Measurements from ENCODE around the gene ARSI. TPM values are rescaled to one million over a fixed set of nuclear protein-coding genes. Genes with fewer than 3 reads are reported as not detected.

The ARSI gene
- total and polyA plus RNA-seq, 7 experiments from 2014 or later, result 1.6 TPM; not detected in 6

- Histone ChIP-seq H3K4me3 (ENCODE audit: low read length) (no peak overlapping the region), H3K4me1 (ENCODE audit: control insufficient read depth in 2 of 2, insufficient read depth in 2 of 2, low read length in 2 of 2) (no peaks in the 10 kb centered on the region), H3K27me3 (ENCODE audit: control insufficient read depth in 2 of 2, insufficient read depth in 2 of 2, low read length in 2 of 2) (no peaks in the 10 kb centered on the region), H3K9me3 (ENCODE audit: control insufficient read depth in 2 of 3, low read length in 3 of 3) (no peaks in the 10 kb centered on the region), H3K36me3 (ENCODE audit: control insufficient read depth in 2 of 3, insufficient read depth in 3 of 3, low read length in 3 of 3) (no peaks in the 10 kb centered on the region), H3K27ac (ENCODE audit: low read depth, low read length) (no peak overlapping the region)
- Mint-ChIP-seq H3K27me3 (peaks cover 0 to 14% (median 0%) of the 10 kb centered on the region in 5 donors), H3K4me1 (no peaks in the 10 kb centered on the region), H3K27ac (no peak overlapping the region), H3K9me3 (no peaks in the 10 kb centered on the region), H3K36me3 (no peaks in the 10 kb centered on the region), H3K4me3 (no peak overlapping the region)
- CTCF ChIA-PET, result no interaction called here
- DNase-seq (no peak), ATAC-seq (no peak)
- POLR2A ChIA-PET, result no interaction called here
- intact Hi-C loops (cut with micrococcal nuclease), result no loop called here
Measured at GRCh38 chr5:150281987-150282386, 20.7 kb downstream of the ARSI start.

- no peaks in the 10 kb centered on the region for H3K36me3 Mint-ChIP-seq
- Histone ChIP-seq H3K27me3 (ENCODE audit: control insufficient read depth in 2 of 2, insufficient read depth in 2 of 2, low read length in 2 of 2) (no peaks in the 10 kb centered on the region), H3K9me3 (ENCODE audit: control insufficient read depth in 2 of 3, low read length in 3 of 3) (no peaks in the 10 kb centered on the region), H3K36me3 (ENCODE audit: control insufficient read depth in 2 of 3, insufficient read depth in 3 of 3, low read length in 3 of 3) (no peaks in the 10 kb centered on the region), H3K4me1 (ENCODE audit: control insufficient read depth in 2 of 2, insufficient read depth in 2 of 2, low read length in 2 of 2) (no peaks in the 10 kb centered on the region), H3K4me3 (ENCODE audit: low read length) (no peak overlapping the region), H3K27ac (ENCODE audit: low read depth, low read length) (no peak overlapping the region)
- intact Hi-C loops (cut with micrococcal nuclease), result loop anchor here in 1 of 2 donors (10.0 kb wide), 1 partner anchor 155 kb away; no protein-coding TSS in a partner anchor
- DNase-seq (no peak), ATAC-seq (no peak)
- H3K9me3 Mint-ChIP-seq, result no peaks in the 10 kb centered on the region
- no peak overlapping the region for H3K27ac Mint-ChIP-seq
- CTCF ChIA-PET, result no interaction called here
- POLR2A ChIA-PET, result no interaction called here
- no peak overlapping the region for H3K4me3 Mint-ChIP-seq
- peaks cover 0 to 19% (median 0%) of the 10 kb centered on the region in 5 donors for H3K27me3 Mint-ChIP-seq
- H3K4me1 Mint-ChIP-seq, result no peaks in the 10 kb centered on the region
Measured at GRCh38 chr5:150279330-150280020, 23.2 kb downstream of the ARSI start.

- Histone ChIP-seq H3K4me1 (ENCODE audit: control insufficient read depth in 2 of 2, insufficient read depth in 2 of 2, low read length in 2 of 2) (no peaks in the 10 kb centered on the region), H3K36me3 (ENCODE audit: control insufficient read depth in 2 of 3, insufficient read depth in 3 of 3, low read length in 3 of 3) (no peaks in the 10 kb centered on the region), H3K27ac (ENCODE audit: low read depth, low read length) (no peak overlapping the region), H3K4me3 (ENCODE audit: low read length) (no peak overlapping the region), H3K27me3 (ENCODE audit: control insufficient read depth in 2 of 2, insufficient read depth in 2 of 2, low read length in 2 of 2) (no peaks in the 10 kb centered on the region), H3K9me3 (ENCODE audit: control insufficient read depth in 2 of 3, low read length in 3 of 3) (no peaks in the 10 kb centered on the region)
- ChIA-PET POLR2A (no interaction called here), CTCF (no interaction called here)
- intact Hi-C loops (cut with micrococcal nuclease), result loop anchor here in 1 of 2 donors (10.0 kb wide), 1 partner anchor 156 kb away; no protein-coding TSS in a partner anchor
- ATAC-seq (no peak), DNase-seq (no peak)
- no peak overlapping the region for H3K4me3 Mint-ChIP-seq
- no peaks in the 10 kb centered on the region for H3K36me3 Mint-ChIP-seq
- H3K27ac Mint-ChIP-seq, result no peak overlapping the region
- no peaks in the 10 kb centered on the region for H3K4me1 Mint-ChIP-seq
- H3K9me3 Mint-ChIP-seq, result no peaks in the 10 kb centered on the region
- H3K27me3 Mint-ChIP-seq, result peaks cover 0 to 19% (median 0%) of the 10 kb centered on the region in 5 donors
Measured at GRCh38 chr5:150278916-150279315, 23.8 kb downstream of the ARSI start.

GRCh38 chr5:150278046-150278730 lies 24.5 kb downstream of the ARSI start:
- Mint-ChIP-seq H3K27ac (no peak overlapping the region), H3K27me3 (peaks cover 0 to 23% (median 0%) of the 10 kb centered on the region in 5 donors), H3K4me1 (no peaks in the 10 kb centered on the region), H3K4me3 (no peak overlapping the region), H3K36me3 (no peaks in the 10 kb centered on the region), H3K9me3 (no peaks in the 10 kb centered on the region)
- Histone ChIP-seq H3K36me3 (ENCODE audit: control insufficient read depth in 2 of 3, insufficient read depth in 3 of 3, low read length in 3 of 3) (no peaks in the 10 kb centered on the region), H3K27me3 (ENCODE audit: control insufficient read depth in 2 of 2, insufficient read depth in 2 of 2, low read length in 2 of 2) (no peaks in the 10 kb centered on the region), H3K27ac (ENCODE audit: low read depth, low read length) (no peak overlapping the region), H3K4me3 (ENCODE audit: low read length) (no peak overlapping the region), H3K9me3 (ENCODE audit: control insufficient read depth in 2 of 3, low read length in 3 of 3) (no peaks in the 10 kb centered on the region), H3K4me1 (ENCODE audit: control insufficient read depth in 2 of 2, insufficient read depth in 2 of 2, low read length in 2 of 2) (no peaks in the 10 kb centered on the region)
- ChIA-PET CTCF (no interaction called here), POLR2A (no interaction called here)
- DNase-seq (no peak), ATAC-seq (no peak)
- intact Hi-C loops (cut with micrococcal nuclease), result loop anchor here in 1 of 2 donors (10.0 kb wide), 1 partner anchor 157 kb away; no protein-coding TSS in a partner anchor

GRCh38 chr5:150277043-150277442 lies 25.7 kb downstream of the ARSI start:
- no peaks in the 10 kb centered on the region for H3K4me1 Mint-ChIP-seq
- no peak overlapping the region for H3K27ac ChIP-seq (ENCODE audit: low read depth, low read length)
- no peaks in the 10 kb centered on the region for H3K27me3 ChIP-seq (ENCODE audit: control insufficient read depth in 2 of 2, insufficient read depth in 2 of 2, low read length in 2 of 2)
- no peaks in the 10 kb centered on the region for H3K36me3 ChIP-seq (ENCODE audit: control insufficient read depth in 2 of 3, insufficient read depth in 3 of 3, low read length in 3 of 3)
- no peaks in the 10 kb centered on the region for H3K4me1 ChIP-seq (ENCODE audit: control insufficient read depth in 2 of 2, insufficient read depth in 2 of 2, low read length in 2 of 2)
- H3K27me3 Mint-ChIP-seq, result peaks cover 0 to 25% (median 0%) of the 10 kb centered on the region in 5 donors
- DNase-seq (no peak), ATAC-seq (no peak)
- no peak overlapping the region for H3K4me3 Mint-ChIP-seq
- ChIA-PET POLR2A (no interaction called here), CTCF (interaction anchor here (0.6 kb wide), 1 partner anchor 248 kb away, joined by 3 read pairs; no protein-coding TSS in a partner anchor)
- no peaks in the 10 kb centered on the region for H3K36me3 Mint-ChIP-seq
- H3K4me3 ChIP-seq (ENCODE audit: low read length), result no peak overlapping the region
- intact Hi-C loops (cut with micrococcal nuclease), result loop anchor here in 1 of 2 donors (10.0 kb wide), 1 partner anchor 158 kb away; no protein-coding TSS in a partner anchor
- no peak overlapping the region for H3K27ac Mint-ChIP-seq
- H3K9me3 Mint-ChIP-seq, result no peaks in the 10 kb centered on the region
- H3K9me3 ChIP-seq (ENCODE audit: control insufficient read depth in 2 of 3, low read length in 3 of 3), result no peaks in the 10 kb centered on the region

- H3K27ac Mint-ChIP-seq, result no peak overlapping the region
- H3K36me3 ChIP-seq (ENCODE audit: control insufficient read depth in 2 of 3, insufficient read depth in 3 of 3, low read length in 3 of 3), result no peaks in the 10 kb centered on the region
- H3K9me3 Mint-ChIP-seq, result no peaks in the 10 kb centered on the region
- ChIA-PET CTCF (no interaction called here), POLR2A (no interaction called here)
- H3K4me1 Mint-ChIP-seq, result no peaks in the 10 kb centered on the region
- H3K27ac ChIP-seq (ENCODE audit: low read depth, low read length), result no peak overlapping the region
- no peaks in the 10 kb centered on the region for H3K27me3 ChIP-seq (ENCODE audit: control insufficient read depth in 2 of 2, insufficient read depth in 2 of 2, low read length in 2 of 2)
- peaks cover 0 to 17% (median 0%) of the 10 kb centered on the region in 5 donors for H3K27me3 Mint-ChIP-seq
- ATAC-seq (no peak), DNase-seq (no peak)
- no peaks in the 10 kb centered on the region for H3K36me3 Mint-ChIP-seq
- no peak overlapping the region for H3K4me3 ChIP-seq (ENCODE audit: low read length)
- H3K4me3 Mint-ChIP-seq, result no peak overlapping the region
- intact Hi-C loops (cut with micrococcal nuclease), result loop anchor here in 1 of 2 donors (10.0 kb wide), 1 partner anchor 160 kb away; no protein-coding TSS in a partner anchor
- no peaks in the 10 kb centered on the region for H3K4me1 ChIP-seq (ENCODE audit: control insufficient read depth in 2 of 2, insufficient read depth in 2 of 2, low read length in 2 of 2)
- no peaks in the 10 kb centered on the region for H3K9me3 ChIP-seq (ENCODE audit: control insufficient read depth in 2 of 3, low read length in 3 of 3)
Measured at GRCh38 chr5:150274811-150275210, 27.9 kb downstream of the ARSI start.
